MM.1S (cell line): ENCODE results near the gene DOCK11.

ENCODE experiments used
- CTCF ChIP-seq: fragments of 300-600 bp; sonication (generic); IDR thresholded peaks from 2 replicates; pipeline ENCODE4 v1.5.1; 2016; ENCODE audit warnings: antibody characterized with exemption, low read length, mixed read lengths
- EZH2 ChIP-seq: fragments of 300-600 bp; sonication (generic); optimal IDR thresholded peaks from 2 replicates; pipeline ENCODE3; 2017; ENCODE audit warnings: low read depth, mild to moderate bottlenecking, antibody characterized with exemption, low read length, mixed read lengths

- TF ChIP-seq EZH2 (no peak), CTCF (no peak)
Observed at GRCh38 chrX:118528071-118528737, 32.6 kb downstream of the DOCK11 start.
